GM18861 (cell line): ENCODE measurements around the gene PRR11.
A peak's percentile ranks its signal among the peaks of the same experiment; 100 is the strongest.
"Not testable (repeated sequence)": the region's sequence is repeated elsewhere in the genome, so short reads cannot be mapped to it uniquely, and the experiment has no call there.

Experiments
- ATAC-seq: cut with Tn5 transposase; IDR thresholded peaks from one replicate; pipeline ENCODE4 v1.9.1; 2021; ENCODE audit not compliant: unreplicated experiment

PRR11 gene

DNA sequence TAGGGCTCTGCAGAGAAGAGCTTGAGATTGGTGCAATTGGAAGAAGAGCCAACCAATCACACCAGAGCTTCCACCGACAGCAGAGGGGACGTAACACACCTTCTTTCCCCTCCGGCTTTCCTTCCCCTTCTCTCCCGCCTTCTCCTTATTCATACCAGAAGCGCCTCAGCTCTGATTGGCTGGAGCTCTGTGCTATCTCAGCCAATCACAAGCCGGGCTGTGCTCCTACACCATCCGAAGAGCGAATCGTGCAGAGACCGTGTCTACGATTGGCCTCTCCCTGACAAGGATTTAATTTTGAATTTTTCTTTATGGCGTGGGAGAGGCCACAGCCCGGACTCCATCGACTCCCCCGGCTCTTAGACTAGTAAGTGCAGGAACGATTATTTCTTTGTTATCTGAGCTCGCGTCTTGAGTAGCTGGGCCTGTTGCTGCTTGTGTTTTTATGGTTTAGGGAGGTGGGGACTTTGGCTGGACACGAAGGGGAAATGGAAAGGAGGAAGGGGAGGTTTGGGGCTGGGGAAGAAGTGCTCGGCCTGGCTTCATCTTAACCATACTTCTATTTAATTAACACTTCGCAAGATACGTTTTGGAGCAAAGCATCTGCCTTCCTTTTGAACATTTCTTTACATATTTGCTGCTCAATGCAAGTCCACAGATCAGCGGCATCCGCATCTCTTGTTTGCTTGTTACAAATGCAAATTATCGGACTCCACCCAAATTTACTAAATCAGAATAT is at the start of gene PRR11:
TSS of gene PRR11 (plus strand) at position 308 of the 739 bp plus-strand sequence. CDS start 14,007 bp downstream, outside the sequence.
- peak; percentile 85 for ATAC-seq

DNA sequence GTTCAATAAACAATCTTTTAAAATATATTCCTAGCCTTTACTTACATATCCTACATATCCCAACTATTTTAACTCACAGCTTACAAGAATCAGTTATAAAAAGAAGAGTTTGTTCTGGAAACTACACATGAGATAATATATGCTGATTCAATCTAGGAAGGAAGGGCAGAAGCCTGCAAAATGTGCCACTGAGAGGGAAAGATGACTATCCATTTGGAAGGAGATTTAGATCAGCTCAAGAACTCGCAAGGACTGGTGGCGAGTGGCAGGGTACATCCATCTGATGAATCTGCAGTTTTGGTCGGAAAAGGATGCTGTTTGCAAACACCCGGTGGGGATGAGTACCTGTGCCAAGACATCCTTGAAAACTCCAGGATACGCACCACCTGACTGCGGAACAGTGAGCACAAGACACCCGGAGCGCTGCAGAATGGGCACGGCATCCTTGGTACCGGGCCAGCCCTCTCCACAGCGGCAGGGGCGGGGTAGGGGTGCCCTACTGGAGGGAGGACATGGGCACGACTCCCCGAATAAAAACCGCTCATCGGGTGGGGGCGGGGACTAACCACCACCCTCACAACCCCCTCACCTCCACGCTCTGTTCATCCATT is 49.6 kb upstream of the PRR11 start:
- peak; percentile 10 for ATAC-seq

DNA sequence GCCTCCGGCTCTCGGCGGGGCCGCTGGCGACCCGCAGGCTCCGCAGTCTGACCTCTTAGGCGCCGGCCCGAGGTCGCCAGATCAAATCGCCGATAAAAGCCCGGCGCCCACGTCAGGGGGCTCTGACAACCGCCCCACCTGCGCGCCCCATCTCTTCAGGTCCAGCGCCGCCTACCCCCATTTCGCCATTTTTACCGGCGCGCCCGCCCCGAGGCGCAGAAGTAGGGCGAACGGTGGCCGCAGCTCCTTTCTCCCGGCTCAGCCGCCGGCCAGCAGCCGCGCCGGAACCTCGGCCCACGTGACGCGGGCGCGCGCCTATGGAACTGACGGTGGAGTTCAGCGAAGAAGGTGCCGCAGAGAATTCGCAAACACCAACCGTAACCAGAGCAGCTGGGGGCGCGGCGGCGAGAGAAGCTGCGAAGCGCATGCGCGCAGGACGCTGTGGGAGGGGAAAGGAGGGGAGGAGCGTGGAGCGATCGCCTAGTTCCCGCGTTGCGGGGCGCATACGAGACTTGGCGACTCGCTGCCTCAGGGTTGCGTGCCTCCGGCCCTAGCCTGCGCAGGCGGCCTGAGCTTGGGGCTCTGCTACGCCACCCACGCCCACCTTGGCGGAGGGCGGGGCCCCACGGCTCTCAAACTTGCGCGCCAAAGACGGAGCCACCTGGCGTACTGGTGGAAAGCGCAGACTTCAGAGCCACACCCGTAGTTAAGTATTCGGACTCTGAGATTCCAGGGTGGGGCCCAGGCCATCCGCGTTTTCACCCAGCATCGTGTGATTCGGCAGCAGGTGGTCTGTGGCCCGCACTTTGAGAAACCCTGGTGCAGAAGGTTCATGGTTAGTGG is 48.9 kb upstream of the PRR11 start, which contains the start of gene TRIM37:
TSS of gene TRIM37 (minus strand) at position 418 of the 843 bp plus-strand sequence. CDS start 419 bp downstream, outside the sequence.
- ATAC-seq = peak; percentile 91

DNA sequence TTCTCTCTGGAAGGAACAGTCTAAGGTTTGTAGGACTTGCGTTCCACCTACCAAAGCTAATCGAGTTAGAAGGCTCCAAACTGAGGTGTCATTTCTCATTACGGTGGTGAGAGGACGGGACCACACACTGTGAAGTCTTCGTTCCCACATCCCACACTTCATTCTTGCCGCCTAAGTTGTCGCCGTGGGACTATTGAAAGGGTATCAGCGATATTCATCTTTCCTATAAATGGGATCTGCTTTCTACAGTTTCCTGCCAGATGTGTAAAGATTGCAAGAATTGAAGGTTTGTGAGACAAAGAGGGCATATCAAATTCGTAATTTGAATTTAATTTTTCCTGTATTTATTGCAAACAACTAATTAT is 48.3 kb upstream of the PRR11 start:
- no peak for ATAC-seq

DNA sequence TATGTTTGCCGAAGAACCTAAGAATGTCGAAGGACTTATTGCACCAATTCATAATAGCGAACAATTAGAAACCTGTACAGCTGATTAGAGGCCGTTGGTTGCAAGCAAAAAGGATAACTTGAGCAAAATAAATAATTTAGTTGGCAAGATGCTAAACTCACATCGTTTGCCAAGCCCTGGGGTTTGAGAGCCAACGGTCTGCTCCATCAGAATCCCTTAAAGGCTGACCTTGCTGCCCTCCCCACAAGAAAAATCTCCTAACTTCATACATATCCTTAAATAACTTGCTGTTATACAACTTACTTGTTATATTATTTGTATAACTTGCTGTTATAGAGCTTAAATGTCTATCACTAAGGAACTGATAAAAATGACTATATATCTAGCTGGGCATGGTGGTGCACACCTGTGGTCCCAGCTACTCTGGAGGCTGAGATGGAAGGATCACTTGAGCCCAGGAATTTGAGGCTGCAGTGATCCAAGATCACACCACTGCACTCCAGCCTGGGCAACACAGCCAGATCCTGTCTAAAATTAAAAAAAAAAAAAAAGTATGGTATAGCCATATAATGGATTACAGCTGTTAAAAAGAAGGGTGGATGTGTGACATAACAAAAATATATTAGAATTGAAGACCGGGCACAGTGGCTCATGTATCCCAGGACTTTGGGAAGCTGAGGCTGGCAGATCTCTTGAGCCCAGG is 47.0 kb upstream of the PRR11 start:
- ATAC-seq = no peak

DNA sequence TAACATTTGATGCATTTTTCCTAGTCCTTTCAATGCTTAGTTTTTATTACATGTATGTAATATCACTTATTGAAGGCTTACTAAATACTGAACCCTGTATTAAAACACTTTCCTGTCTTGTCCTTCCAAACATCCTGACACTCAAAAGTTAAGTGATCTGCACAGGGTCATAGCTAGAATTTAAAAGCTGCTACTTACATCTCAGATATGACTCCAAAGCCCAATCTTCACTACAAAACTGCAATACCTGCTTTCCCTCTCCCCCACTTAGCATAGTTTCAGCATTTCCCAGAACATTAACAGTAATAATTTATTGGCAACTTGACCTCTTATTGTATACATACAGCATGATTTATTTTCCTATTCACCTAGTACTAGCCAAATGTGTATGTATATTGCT is 44.6 kb upstream of the PRR11 start:
- ATAC-seq = no peak

DNA sequence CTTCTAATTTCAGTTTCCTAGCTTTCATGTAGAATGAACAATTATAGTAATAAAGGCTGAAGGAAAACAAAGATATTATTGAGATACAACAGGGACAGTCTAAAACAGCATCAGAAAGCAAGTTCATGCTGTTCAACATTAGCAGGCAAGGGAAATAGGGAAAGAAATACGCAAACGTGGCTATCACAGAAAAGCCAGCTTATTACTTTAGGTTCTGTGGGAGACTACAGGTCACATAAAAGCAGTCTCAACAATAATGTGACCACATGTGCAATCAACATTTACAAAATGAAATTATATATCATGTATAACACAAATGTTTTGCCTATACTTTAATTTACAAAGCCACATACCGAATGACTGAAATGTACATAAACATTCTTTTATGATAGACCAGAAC is 44.0 kb upstream of the PRR11 start:
- no peak for ATAC-seq

DNA sequence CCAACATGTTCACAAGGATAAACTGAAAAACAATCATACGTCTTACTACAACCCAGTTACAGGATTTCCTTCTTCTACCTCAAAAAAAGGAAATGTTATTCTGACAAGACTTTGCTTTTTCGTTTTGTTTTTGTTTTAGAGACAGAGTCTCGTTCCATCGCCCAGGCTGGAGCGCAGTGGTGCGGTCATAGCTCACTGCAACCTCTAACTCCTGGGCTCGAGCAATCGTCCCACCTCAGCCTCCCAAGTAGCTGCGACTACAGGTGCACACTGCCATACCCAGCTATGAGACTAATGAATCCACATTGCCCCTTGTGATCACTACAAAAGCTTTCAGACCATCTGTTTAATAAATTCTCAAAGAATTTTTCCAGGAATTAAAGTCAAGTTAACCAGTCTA is 40.1 kb upstream of the PRR11 start:
- no peak for ATAC-seq

DNA sequence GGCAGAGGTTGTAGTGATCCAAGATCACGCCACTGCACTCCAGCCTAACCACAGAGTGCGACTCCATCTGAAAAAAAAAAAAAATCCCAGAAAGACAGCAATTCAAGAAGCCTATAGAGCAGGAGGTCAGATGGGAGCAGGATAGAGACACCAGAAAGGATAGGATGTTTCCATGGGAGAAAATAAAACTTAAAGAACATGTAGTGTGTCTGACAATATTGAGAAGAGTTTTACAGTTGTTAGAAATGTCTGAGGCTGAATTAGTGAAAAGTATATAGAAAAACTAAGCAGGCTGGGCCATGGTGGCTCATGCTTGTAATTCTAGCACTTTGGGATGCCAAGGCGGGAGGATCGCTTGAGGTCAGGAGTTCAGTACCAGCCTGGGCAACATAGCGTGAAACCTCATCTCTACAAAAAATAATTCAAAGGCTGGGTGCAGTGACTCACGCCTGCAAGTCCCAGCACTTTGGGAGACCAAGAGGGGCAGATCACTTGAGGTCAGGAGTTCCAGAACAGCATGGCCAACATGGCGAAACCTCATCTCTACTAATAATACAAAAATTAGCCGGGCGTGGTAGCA is 33.6 kb upstream of the PRR11 start:
- ATAC-seq = no peak

DNA sequence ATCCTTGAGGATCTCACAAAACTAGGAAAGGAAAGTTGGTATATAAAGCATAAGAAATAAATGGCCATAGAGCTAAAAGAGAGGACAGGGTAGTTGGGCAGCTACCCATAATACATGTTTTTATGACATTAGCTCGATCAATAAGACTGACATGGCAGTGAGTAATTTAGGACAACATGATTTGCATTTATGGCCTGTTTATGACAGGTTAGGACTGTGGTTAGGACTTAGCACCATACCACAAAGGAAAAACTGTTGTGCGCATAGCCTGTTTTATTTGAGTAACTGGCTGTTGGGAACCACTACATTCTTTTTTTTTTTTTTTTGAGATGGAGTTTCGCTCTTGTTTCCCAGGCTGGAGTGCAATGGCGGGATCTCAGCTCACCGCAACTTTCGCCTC is 30.9 kb upstream of the PRR11 start:
- ATAC-seq = peak; percentile 43

DNA sequence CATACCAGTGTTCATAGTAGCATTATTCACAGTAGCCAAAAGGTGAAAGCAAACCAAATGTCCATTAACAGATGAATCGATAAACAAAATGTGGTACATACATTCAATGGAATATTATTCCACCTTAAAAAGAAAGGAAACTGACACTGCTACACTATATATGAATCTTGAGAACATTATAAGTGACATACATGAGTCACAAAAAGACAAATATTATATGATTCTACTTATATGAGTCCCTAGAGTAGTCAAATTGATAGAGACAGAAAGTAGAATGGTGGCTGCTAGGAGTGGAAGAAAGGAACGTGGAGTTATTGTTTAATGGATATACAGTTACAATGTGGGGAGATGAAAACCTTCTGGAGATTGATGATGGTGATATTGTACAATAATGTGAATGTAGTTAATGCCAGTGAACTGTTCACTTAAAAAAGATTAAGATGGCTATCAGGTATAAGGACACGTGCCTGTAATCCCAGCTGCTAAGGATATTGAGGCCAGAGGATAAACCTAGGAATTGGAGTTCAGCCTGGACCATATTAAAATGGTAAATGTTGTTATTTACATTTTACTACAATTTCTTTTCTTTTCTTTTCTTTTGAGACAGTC is 28.6 kb upstream of the PRR11 start:
- ATAC-seq = no peak

DNA sequence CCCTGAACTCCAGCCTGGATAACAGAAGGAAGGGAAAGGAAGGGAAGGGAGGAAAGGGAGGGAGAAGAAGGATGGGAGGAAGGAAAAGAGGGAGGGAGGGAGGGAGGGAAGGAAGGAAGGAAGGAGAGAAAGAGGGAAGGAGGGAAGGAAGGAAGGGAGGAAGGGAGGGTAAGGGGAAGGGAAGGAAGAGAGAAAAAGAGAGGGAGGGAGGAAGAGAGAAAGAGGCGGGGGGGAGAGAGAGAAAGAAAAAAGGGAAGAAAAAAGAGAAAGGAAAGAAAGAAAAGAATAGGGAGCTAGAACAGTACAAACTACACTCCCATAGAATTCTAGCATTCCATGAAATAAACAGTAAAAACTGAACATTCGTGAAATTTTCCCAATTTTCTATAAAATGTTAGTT is 25.7 kb upstream of the PRR11 start:
- no peak for ATAC-seq

DNA sequence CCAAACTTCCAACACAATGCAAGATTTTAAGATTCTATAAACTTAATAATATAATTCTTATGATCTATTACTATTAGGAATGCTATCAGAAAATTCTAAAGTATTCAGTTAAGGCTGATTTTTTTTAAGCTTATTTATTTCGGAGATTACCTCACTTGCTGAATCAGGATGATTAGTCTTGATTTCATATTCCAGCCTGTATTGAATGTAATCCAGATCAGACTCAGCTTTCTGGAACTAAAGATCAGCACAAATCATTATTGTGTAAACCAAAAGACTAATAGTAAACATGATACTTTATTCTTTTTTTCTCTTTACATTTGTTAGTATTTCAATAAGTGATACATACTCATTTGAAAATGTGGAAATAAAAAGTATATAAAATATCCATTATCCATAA is 24.4 kb upstream of the PRR11 start:
- ATAC-seq = no peak

DNA sequence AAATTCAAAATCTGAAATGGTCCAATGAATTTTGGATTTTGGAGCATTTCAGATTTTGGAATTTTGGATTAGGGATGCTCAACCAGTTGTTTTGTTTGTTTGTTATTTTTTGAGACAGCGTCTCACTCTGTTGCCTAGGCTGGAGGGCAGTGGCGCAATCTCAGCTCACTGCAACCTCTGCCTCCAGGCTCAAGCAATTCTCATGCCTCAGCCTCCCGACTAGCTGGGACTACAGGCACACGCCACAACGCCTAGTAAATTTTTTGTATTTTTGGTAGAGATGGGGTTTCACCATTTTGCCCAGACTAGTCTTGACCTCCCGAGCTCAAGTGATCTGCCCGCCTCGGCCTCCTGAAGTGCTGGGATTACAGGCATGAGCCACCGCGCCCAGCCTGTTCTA is 17.2 kb upstream of the PRR11 start:
- ATAC-seq = not testable (repeated sequence)

DNA sequence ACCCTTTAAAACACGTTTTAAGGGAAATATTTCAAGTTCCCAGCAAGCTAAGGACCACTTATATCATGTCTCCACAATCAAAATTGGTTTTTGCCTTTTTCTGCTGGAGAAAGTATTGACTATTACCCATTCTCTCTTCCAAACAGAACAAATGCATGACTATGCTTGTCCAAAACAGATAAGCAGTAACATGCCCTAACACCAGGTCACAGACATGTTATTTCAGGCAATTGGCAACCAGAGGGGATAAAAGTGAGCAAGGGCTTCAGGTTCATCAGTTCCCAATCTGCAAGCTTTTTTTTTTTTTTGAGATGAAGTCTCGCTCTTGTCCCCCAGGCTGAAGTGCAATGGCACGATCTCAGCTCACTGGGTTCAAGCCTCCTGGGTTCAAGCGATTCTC is 15.6 kb upstream of the PRR11 start:
- no peak for ATAC-seq

DNA sequence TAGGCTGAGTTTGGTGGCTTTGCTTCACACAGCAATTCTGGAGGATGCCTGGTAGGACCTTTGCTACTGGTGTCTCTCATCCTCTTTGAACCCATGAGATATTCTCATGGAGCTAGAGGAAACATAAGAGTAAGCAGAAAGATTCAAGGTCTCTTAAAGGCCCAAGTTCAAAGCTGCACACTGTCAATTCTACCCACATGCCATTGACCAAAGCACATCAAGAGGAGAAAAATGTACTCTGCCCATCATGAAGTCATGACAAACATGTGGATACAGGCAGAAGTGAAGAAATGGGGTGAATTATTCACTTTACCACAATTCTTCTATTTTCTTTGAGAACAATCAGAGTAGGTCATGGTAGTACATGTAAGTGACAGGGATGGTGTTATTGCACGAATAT is 13.7 kb upstream of the PRR11 start:
- ATAC-seq = no peak

DNA sequence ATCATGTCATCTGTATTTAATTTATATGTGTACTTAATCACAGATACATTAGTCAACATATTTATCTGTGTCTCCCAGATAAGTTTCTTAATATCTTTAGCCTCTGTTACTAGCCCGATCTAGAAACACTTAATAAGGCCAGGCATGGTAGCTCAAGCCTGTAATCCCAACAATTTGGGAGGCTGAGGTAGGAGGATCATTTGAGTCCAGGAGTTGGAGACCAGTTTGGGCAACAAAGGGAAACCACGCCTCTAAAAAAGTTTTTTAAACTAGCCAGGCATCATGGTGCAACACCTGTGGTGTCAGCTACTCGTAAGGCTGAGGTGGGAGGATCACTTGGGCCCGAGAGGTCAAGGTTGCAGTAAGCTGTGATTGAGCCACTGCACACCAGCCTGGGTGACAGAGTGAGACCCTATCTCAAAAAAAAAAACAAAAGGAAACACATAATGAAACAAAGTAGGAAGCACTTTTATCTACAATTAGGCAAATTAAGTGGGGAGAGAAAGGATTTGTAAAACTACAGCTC is 9.9 kb upstream of the PRR11 start:
- ATAC-seq = no peak

DNA sequence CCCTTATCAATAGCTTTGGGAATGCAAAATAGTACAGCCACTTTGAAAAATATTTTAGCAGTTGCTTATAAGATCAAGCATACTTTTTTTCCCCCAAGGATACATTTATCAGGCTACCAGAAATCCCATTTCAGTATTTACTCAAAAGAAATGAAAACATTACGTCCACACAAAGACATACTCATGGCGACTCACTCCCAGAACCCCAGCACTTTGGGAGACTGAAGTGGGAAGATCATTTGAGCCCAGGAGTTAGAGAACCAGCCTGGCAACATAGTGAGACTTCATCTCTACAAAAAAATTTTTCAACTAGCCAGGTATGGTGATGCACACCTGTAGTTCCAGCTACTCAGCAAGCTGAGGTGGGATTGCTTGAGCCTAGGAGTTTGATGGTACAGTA is 6.5 kb upstream of the PRR11 start:
- ATAC-seq = no peak

DNA sequence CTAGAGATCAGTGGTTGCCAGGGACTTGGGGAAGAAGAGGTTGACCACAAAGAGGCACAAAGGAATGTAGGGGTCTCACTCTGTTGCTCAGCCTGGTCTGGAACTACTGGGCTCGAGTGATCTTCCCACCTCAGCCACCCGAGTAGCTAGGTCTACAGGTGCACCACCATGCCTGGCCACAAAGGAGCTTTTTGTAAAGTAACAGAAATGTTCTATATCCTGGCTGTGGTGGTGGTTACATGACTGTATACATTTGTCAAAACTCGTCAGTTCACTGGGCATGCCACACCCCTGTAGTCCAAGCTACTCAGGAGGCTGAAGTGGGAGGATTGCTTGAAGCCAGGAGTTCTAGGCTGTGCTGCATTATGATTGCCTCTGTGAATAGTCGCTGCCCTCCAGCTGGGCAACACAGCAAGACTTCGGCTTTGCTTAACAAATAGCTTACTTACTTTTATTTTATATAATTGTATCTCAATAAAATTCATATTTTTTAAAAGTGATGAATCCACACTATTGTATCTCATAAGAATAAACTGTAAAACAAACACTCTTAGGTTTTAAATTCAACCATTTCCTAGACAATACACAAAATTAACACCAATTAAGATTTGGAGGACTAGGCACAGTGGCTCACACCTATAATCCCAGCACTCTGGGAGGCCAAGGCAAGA is 5.6 kb upstream of the PRR11 start:
- ATAC-seq = no peak

DNA sequence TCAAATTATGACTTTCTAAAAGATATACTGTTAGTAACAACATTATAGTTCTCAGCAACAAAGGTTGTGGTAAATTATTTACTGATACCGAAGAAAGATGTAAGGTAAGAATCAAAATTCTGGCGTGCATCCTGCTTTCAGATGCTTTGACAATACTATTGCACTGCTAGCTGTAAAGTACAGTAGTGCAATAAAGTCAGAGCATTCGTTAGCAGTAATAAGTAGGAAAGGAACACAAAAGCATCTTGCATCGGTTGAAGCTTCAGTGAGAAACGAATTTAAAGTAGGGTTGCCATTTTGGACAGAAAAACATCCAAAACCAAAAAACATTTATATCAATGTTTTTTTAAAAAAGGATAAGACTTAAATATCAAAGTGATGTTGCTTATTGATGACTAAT is 4.5 kb upstream of the PRR11 start:
- no peak for ATAC-seq
